Peyer's patch (tissue), 4 donors: ENCODE data around the gene ZCCHC13.
A peak's percentile ranks its signal among the peaks of the same experiment; 100 is the strongest.

Experiments used
- POLR2A ChIP-seq, 2 donors: fragments of 450-650 bp; IDR thresholded peaks; one replicate each; pipeline ENCODE4 v1.5.1; 2017; ENCODE audit warnings: antibody characterized with exemption in 2 of 2, mild to moderate bottlenecking in 2 of 2, moderate library complexity in 2 of 2
- TF ChIP-seq, protein P1 (sequence below), 6 experiments: fragments of 450-650 bp in 4 of 6; fragments of 200-600 bp in 2 of 6; sonication (generic) in 1 of 6; IDR thresholded peaks; one replicate each; pipeline ENCODE4 v1.5.1; 2017 to 2019; ENCODE audit warnings: antibody characterized with exemption in 6 of 6, mild to moderate bottlenecking in 3 of 6, moderate library complexity in 1 of 6

DNA sequence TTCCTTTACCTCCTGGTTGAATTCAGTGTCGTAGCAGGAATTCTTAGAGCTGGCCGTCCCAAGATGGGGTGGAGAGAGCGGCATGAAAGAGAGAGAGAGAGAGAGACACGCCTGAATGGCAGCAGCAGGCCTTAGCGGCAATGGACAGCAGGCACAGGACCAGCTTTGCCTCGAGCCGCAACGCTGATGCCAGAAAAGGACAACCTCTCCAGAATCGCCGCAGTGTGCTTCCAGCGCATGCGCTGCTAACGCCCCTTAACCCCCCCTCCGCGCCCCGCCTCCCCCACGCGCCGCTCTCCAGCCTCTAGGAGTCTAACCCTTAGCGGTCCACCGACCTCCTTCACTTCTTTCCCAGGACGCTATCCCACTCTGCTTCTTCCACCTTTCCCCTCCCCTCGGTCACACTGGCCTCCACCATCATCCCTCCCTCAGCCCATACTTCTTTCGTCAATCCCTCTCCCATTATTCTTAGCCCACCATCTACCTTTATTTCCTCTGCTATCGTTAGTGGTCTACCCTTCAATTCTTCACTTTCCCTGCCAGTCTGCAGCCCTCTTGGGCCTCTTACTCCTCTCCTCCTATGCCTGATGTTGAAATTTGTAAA lies 10.5 kb upstream of the ZCCHC13 start:
- TF ChIP-seq, protein P1, sequence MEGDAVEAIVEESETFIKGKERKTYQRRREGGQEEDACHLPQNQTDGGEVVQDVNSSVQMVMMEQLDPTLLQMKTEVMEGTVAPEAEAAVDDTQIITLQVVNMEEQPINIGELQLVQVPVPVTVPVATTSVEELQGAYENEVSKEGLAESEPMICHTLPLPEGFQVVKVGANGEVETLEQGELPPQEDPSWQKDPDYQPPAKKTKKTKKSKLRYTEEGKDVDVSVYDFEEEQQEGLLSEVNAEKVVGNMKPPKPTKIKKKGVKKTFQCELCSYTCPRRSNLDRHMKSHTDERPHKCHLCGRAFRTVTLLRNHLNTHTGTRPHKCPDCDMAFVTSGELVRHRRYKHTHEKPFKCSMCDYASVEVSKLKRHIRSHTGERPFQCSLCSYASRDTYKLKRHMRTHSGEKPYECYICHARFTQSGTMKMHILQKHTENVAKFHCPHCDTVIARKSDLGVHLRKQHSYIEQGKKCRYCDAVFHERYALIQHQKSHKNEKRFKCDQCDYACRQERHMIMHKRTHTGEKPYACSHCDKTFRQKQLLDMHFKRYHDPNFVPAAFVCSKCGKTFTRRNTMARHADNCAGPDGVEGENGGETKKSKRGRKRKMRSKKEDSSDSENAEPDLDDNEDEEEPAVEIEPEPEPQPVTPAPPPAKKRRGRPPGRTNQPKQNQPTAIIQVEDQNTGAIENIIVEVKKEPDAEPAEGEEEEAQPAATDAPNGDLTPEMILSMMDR (IDR thresholded peaks at IDR 0.05) = no peak
- TF ChIP-seq POLR2A (IDR thresholded peaks at IDR 0.05) = peak in 1 of 2 donors; percentile 33
